A673 (cell line): ENCODE measurements around the gene ANKHD1. TPM values are rescaled to one million over a fixed set of nuclear protein-coding genes. Genes with fewer than 3 reads are reported as not detected.

Source experiments
- BruUV-seq: library from RNA; stranded (reverse); fragments of 400-500 nt; replicated peaks from 2 replicates; lab custom pipeline; 2021; lab: Mats Ljungman, UMichigan
- CTCF ChIA-PET: fragments of 300-600 bp; sonication (Branson Sonifier 250); formaldehyde crosslinking; loops from one replicate; lab custom pipeline; 2022; ENCODE audit warnings: antibody characterized with exemption; lab: Charles Lee
- POLR2A ChIA-PET: fragments of 300-600 bp; sonication (Branson Sonifier 250); formaldehyde crosslinking; loops from one replicate; lab custom pipeline; 2022; ENCODE audit warnings: antibody characterized with exemption; ENCODE audit not compliant: low non-redundant PET; lab: Charles Lee
- DNase-seq: peaks from one replicate; pipeline ENCODE4 v3.0.0-alpha.2; 2015; ENCODE audit warnings: low spot score
- H3K27ac ChIP-seq: fragments of 200-600 bp; sonication (generic); 2 replicates; pipeline ENCODE4 v1.5.1; 2016; ENCODE audit warnings: mixed run types, low read depth, mild to moderate bottlenecking, mixed read lengths, antibody characterized with exemption, low read length; ENCODE audit not compliant: poor library complexity, severe bottlenecking
- H3K27me3 ChIP-seq: fragments of 200-600 bp; sonication (generic); replicated peaks from 2 replicates; pipeline ENCODE4 v1.6.1; 2017; ENCODE audit warnings: mixed run types, low read depth, mild to moderate bottlenecking, mixed read lengths, antibody characterized with exemption, low read length; ENCODE audit not compliant: insufficient read depth, poor library complexity
- H3K36me3 ChIP-seq: fragments of 200-600 bp; sonication (generic); 2 replicates; pipeline ENCODE4 v1.6.1; 2016; ENCODE audit warnings: mixed run types, mild to moderate bottlenecking, mixed read lengths, antibody characterized with exemption, low read length; ENCODE audit not compliant: insufficient read depth, poor library complexity, severe bottlenecking
- H3K4me1 ChIP-seq: fragments of 200-600 bp; sonication (generic); 2 replicates; pipeline ENCODE4 v1.6.1; 2017; ENCODE audit warnings: mixed run types, mild to moderate bottlenecking, mixed read lengths, antibody characterized with exemption, low read length; ENCODE audit not compliant: insufficient read depth, poor library complexity, severe bottlenecking
- H3K4me3 ChIP-seq: fragments of 200-600 bp; sonication (generic); 2 replicates; pipeline ENCODE4 v1.5.1; 2016; ENCODE audit warnings: low read depth, mixed run types, mild to moderate bottlenecking, mixed read lengths, low read length; ENCODE audit not compliant: poor library complexity, severe bottlenecking
- H3K9me3 ChIP-seq: fragments of 200-600 bp; sonication (generic); 2 replicates; pipeline ENCODE4 v1.6.1; 2016; ENCODE audit warnings: mixed run types, low read depth, mild to moderate bottlenecking, mixed read lengths, antibody characterized with exemption, low read length; ENCODE audit not compliant: poor library complexity, severe bottlenecking
- CTCF ChIP-seq: fragments of 300-800, 200-600 bp; sonication (generic); conservative IDR thresholded peaks from 2 replicates; pipeline ENCODE4 v1.5.1; 2017; ENCODE audit warnings: low read depth, mild to moderate bottlenecking, antibody characterized with exemption, low read length, moderate library complexity, mixed read lengths
- EZH2 ChIP-seq: fragments of 200-600 bp; sonication (generic); IDR thresholded peaks from 2 replicates; pipeline ENCODE4 v1.6.1; 2017; ENCODE audit warnings: borderline replicate concordance, low read depth, mild to moderate bottlenecking, mixed read lengths, antibody characterized with exemption, low read length; ENCODE audit not compliant: poor library complexity, severe bottlenecking
- intact Hi-C: fragments of 100-400 bp; cut with micrococcal nuclease; formaldehyde crosslinking; loops from one replicate; pipeline ENCODE4 v1.10.0; 2022; ENCODE audit not compliant: unreplicated experiment
- total RNA-seq: library from RNA; stranded (reverse); gene quantifications from 2 replicates; pipeline ENCODE4 v1.2.3, GENCODE V29; 2021

Gene ANKHD1
- total RNA-seq, 1 experiment from 2014 or later, result 169 TPM

- intact Hi-C loops, result no loop called here
- Histone ChIP-seq H3K27me3 (no peaks in the 10 kb centered on the region), H3K27ac (no peak overlapping the region), H3K36me3 (peaks cover 41% of the 10 kb centered on the region), H3K4me3 (no peak overlapping the region), H3K4me1 (peaks cover 10% of the 10 kb centered on the region), H3K9me3 (no peaks in the 10 kb centered on the region)
- no peak for DNase-seq
- POLR2A ChIA-PET, result no interaction called here
- BruUV-seq, result no TSS peak
- CTCF ChIA-PET, result no interaction called here
- TF ChIP-seq EZH2 (no peak), CTCF (no peak)
Measured at GRCh38 chr5:140542972-140543371, 141.3 kb downstream of the ANKHD1 start.

GRCh38 chr5:140544986-140545385 is 143.4 kb downstream of the ANKHD1 start:
- TF ChIP-seq EZH2 (no peak), CTCF (no peak)
- peaks cover 10% of the 10 kb centered on the region for H3K4me1 ChIP-seq
- POLR2A ChIA-PET, result no interaction called here
- CTCF ChIA-PET, result no interaction called here
- H3K27ac ChIP-seq, result no peak overlapping the region
- DNase-seq, result no peak
- BruUV-seq, result no TSS peak
- no peak overlapping the region for H3K4me3 ChIP-seq
- peaks cover 29% of the 10 kb centered on the region for H3K36me3 ChIP-seq
- intact Hi-C loops, result no loop called here
- H3K9me3 ChIP-seq, result no peaks in the 10 kb centered on the region
- H3K27me3 ChIP-seq, result no peaks in the 10 kb centered on the region

- intact Hi-C loops, result no loop called here
- H3K36me3 ChIP-seq, result peaks cover 29% of the 10 kb centered on the region
- TF ChIP-seq EZH2 (no peak), CTCF (no peak)
- H3K27me3 ChIP-seq, result no peaks in the 10 kb centered on the region
- no peaks in the 10 kb centered on the region for H3K9me3 ChIP-seq
- DNase-seq, result no peak
- POLR2A ChIA-PET, result interaction anchor here (0.7 kb wide), 1 partner anchor 14 kb away, joined by 8 read pairs; no protein-coding TSS in a partner anchor
- peaks cover 10% of the 10 kb centered on the region for H3K4me1 ChIP-seq
- no TSS peak for BruUV-seq
- CTCF ChIA-PET, result no interaction called here
- H3K27ac ChIP-seq, result no peak overlapping the region
- H3K4me3 ChIP-seq, result no peak overlapping the region
Measured at GRCh38 chr5:140545606-140546005, 144.0 kb downstream of the ANKHD1 start.
